Adrenal gland (tissue), 12 donors: ENCODE measurements around the gene BARHL1. TPM values are rescaled to one million over a fixed set of nuclear protein-coding genes. Genes with fewer than 3 reads are reported as not detected.

Source experiments
- DNase-seq, 7 donors: peaks; one replicate each; pipeline ENCODE4 v3.0.0-alpha.2; 2019 to 2020
- H3K27ac ChIP-seq, 5 donors: fragments of 200-600 bp; sonication (generic) in 4 of 5; 1 replicate in 3 of 5; 2 replicates in 2 of 5; pipeline versions ENCODE4 v1.5.1 to v1.8.0; 2016 to 2020; ENCODE audit warnings: mild to moderate bottlenecking in 1 of 5
- H3K27me3 ChIP-seq: fragments of 200-600 bp; 2 replicates; pipeline ENCODE4 v1.8.0; 2021
- H3K36me3 ChIP-seq, 2 donors: fragments of 200-600 bp; replicated peaks in 1 of 2; 1 replicate in 1 of 2; 2 replicates in 1 of 2; pipeline versions ENCODE4 v1.5.1 to v1.8.0; 2018 to 2022
- H3K4me1 ChIP-seq, 2 donors: fragments of 200-600 bp; replicated peaks in 1 of 2; 1 replicate in 1 of 2; 2 replicates in 1 of 2; pipeline versions ENCODE4 v1.5.1 to v1.8.0; 2018 to 2021
- H3K4me3 ChIP-seq, 4 donors: fragments of 200-600 bp; sonication (generic) in 3 of 4; one replicate each; pipeline ENCODE4 v1.5.1; 2016 to 2018
- H3K9me3 ChIP-seq, 3 donors: fragments of 200-600 bp; sonication (generic) in 1 of 3; replicated peaks in 1 of 3; 1 replicate in 2 of 3; 2 replicates in 1 of 3; pipeline versions ENCODE4 v1.5.1 to v1.8.0; 2016 to 2021
- CTCF ChIP-seq, 6 experiments: fragments of 450-650 bp in 4 of 6; fragments of 200-600 bp in 2 of 6; sonication (generic) in 1 of 6; IDR thresholded peaks; 1 replicate in 5 of 6; 2 replicates in 1 of 6; pipeline versions ENCODE4 v1.5.1 to v1.8.0; 2016 to 2021; ENCODE audit warnings: antibody characterized with exemption in 6 of 6, mild to moderate bottlenecking in 2 of 6, moderate library complexity in 1 of 6
- POLR2A ChIP-seq, 2 donors: fragments of 450-650 bp; IDR thresholded peaks; one replicate each; pipeline ENCODE4 v1.6.1; 2017; ENCODE audit warnings: antibody characterized with exemption in 2 of 2, mild to moderate bottlenecking in 2 of 2, moderate library complexity in 1 of 2
- WGBS, 4 donors: extraction: QIAGEN DNeasy Blood & Tissue Kit in 2 of 4; methylation state at CpG; one replicate each; pipeline versions ENCODE4 v1.1.5 to v1.1.7; 2013 to 2017; 5-methylcytosine and 5-hydroxymethylcytosine counted together
- intact Hi-C, 2 donors: fragments of 100-400 bp; cut with DNase I; formaldehyde crosslinking; loops; one replicate each; pipeline versions ENCODE4 v1.14.1 to v1.15.0; 2022 to 2023
- polyA plus RNA-seq, 3 donors: library from polyadenylated mRNA; stranded (reverse); fragments of 200-250 nt in 2 of 3; fragments of 350-450 nt in 1 of 3; fragmentation: Illumina TruSeq in 1 of 3; extraction: RNeasy Lipid Tissue Mini Kit (QIAGEN cat#74804) in 1 of 3; gene quantifications; one replicate each; pipeline ENCODE4 v1.2.3, GENCODE V29; 2013 to 2014
- total RNA-seq, 9 donors: library from RNA; depleted of rRNA in 4 of 9; stranded (reverse); fragments of >200 nt in 4 of 9; fragments of 120-200 nt in 1 of 9; fragmentation: NEBNext Ultra II Directional in 1 of 9; extraction: Animal tissue kit (Norgen Biotek cat#: 25700) in 1 of 9; gene quantifications; one replicate each; pipeline versions ENCODE4 v1.1.0 to v1.2.4, GENCODE V29; 2013 to 2023
- donor health status: healthy with polysubstance abuse.
- donor health status: Bipolar disorder and iron deficiency.
- donor health status: DM: yes; HTN: yes; CAD: no.
- donor health status: DM: no; HTN: no; CAD: no.
- donor health status: DM: no; HTN: no; CAD: no.
- donor health status: DM: yes; HTN: yes; CAD: no.

Gene BARHL1
- total and polyA plus RNA-seq, 12 donors: not detected

GRCh38 chr9:132538071-132538470, 44.3 kb upstream of the BARHL1 start:
- WGBS, 4 donors: 71 to 76% (median 73%) methylated on average over 8 of the region's 8 CpGs
- H3K4me1 ChIP-seq: no peaks in the 10 kb centered on the region
- no peak overlapping the region for H3K27ac ChIP-seq
- TF ChIP-seq CTCF (IDR thresholded peaks at IDR 0.05) (no peak), POLR2A (IDR thresholded peaks at IDR 0.05) (no peak)
- no peaks in the 10 kb centered on the region for H3K9me3 ChIP-seq
- no peak overlapping the region for H3K4me3 ChIP-seq
- no peaks in the 10 kb centered on the region for H3K36me3 ChIP-seq
- H3K27me3 ChIP-seq: no peaks in the 10 kb centered on the region
- no peak for DNase-seq
- intact Hi-C loops: no loop called here

GRCh38 chr9:132539096-132539495, 43.3 kb upstream of the BARHL1 start:
- no peak for DNase-seq

GRCh38 chr9:132541051-132541450, 41.4 kb upstream of the BARHL1 start:
- H3K4me3 ChIP-seq: no peak overlapping the region
- H3K36me3 ChIP-seq: no peaks in the 10 kb centered on the region
- no peaks in the 10 kb centered on the region for H3K27me3 ChIP-seq
- TF ChIP-seq POLR2A (IDR thresholded peaks at IDR 0.05) (no peak), CTCF (IDR thresholded peaks at IDR 0.05) (no peak)
- 81 to 91% (median 84%) methylated on average over 3 to 8 of the region's 8 CpGs for WGBS, 4 donors
- no peak for DNase-seq
- intact Hi-C loops: no loop called here
- H3K27ac ChIP-seq: no peak overlapping the region
- H3K4me1 ChIP-seq: no peaks in the 10 kb centered on the region
- H3K9me3 ChIP-seq: no peaks in the 10 kb centered on the region

More at GRCh38 chr9:132539096-132539495, 43.3 kb upstream of the BARHL1 start:
- intact Hi-C loops: no loop called here
- Histone ChIP-seq H3K27me3 (no peaks in the 10 kb centered on the region), H3K27ac (no peak overlapping the region), H3K36me3 (no peaks in the 10 kb centered on the region), H3K9me3 (no peaks in the 10 kb centered on the region), H3K4me1 (no peaks in the 10 kb centered on the region), H3K4me3 (no peak overlapping the region)
- WGBS, 4 donors: 76 to 89% (median 87%) methylated on average over 7 of the region's 7 CpGs
- TF ChIP-seq POLR2A (IDR thresholded peaks at IDR 0.05) (no peak), CTCF (IDR thresholded peaks at IDR 0.05) (no peak)

- H3K36me3 ChIP-seq: no peaks in the 10 kb centered on the region
- DNase-seq: no peak
- H3K27me3 ChIP-seq: no peaks in the 10 kb centered on the region
- no peak overlapping the region for H3K4me3 ChIP-seq
- H3K4me1 ChIP-seq: no peaks in the 10 kb centered on the region
- intact Hi-C loops: no loop called here
- no peak for TF ChIP-seq POLR2A (IDR thresholded peaks at IDR 0.05)
- no peak for TF ChIP-seq CTCF (IDR thresholded peaks at IDR 0.05)
- whole genome bisulfite sequencing, 4 donors: 86 to 93% (median 89%) methylated on average over 5 to 19 of the region's 19 CpGs
- no peak overlapping the region for H3K27ac ChIP-seq
- H3K9me3 ChIP-seq: no peaks in the 10 kb centered on the region
These were observed 40.3 kb upstream of the BARHL1 start for GRCh38 chr9:132541870-132542830.
